HCT116 (cell line): Measurements from ENCODE around the gene PLAC9. TPM values are rescaled to one million over a fixed set of nuclear protein-coding genes. Genes with fewer than 3 reads are reported as not detected.

ENCODE experiments used
- ATAC-seq: fragments of 200-7000 bp; cut with Tn5 transposase; 2 replicates; pipeline ENCODE4 v1.9.1; 2020; ENCODE audit warnings: mild to moderate bottlenecking, moderate library complexity
- BruUV-seq: library from RNA; stranded (reverse); fragments of 400-500 nt; replicated peaks from 2 replicates; lab custom pipeline; 2021; lab: Mats Ljungman, UMichigan
- CTCF ChIA-PET: fragments of 300-600 bp; sonication (Branson Sonifier 250); formaldehyde crosslinking; loops from one replicate; lab custom pipeline; 2021; ENCODE audit warnings: antibody characterized with exemption; lab: Charles Lee
- POLR2A ChIA-PET: fragments of 300-600, 350-600 bp; sonication (Branson Sonifier 250); formaldehyde crosslinking; loops from one replicate; lab custom pipeline; 2021; ENCODE audit warnings: antibody characterized with exemption; lab: Charles Lee
- RAD21 ChIA-PET, 2 experiments: fragments of 300-600 bp; sonication (Branson Sonifier 250); formaldehyde crosslinking; loops; one replicate each; lab custom pipeline; 2023; ENCODE audit warnings: low total read pairs in 2 of 2; ENCODE audit not compliant: uncharacterized antibody in 2 of 2, unreplicated experiment in 2 of 2, low non-redundant PET in 1 of 2; lab: Charles Lee
- DNase-seq: peaks from one replicate; pipeline ENCODE4 v3.0.0-alpha.2; 2010; ENCODE audit warnings: low read depth, low spot score
- H2AFZ ChIP-seq: fragments of 200-600 bp; shearing (Covaris generic), sonication (generic); 2 replicates; pipeline ENCODE4 v1.6.1; 2017; ENCODE audit warnings: low read depth, mixed run types, mixed read lengths, antibody characterized with exemption, low read length; ENCODE audit not compliant: poor library complexity, severe bottlenecking
- H3K27ac ChIP-seq: 2 replicates; pipeline ENCODE4 v1.5.1; 2012; ENCODE audit warnings: low read depth, low read length
- H3K27me3 ChIP-seq: fragments of 200-600 bp; sonication (generic); 2 replicates; pipeline ENCODE4 v1.6.1; 2016; ENCODE audit warnings: mixed run types, low read length, mixed read lengths; ENCODE audit not compliant: insufficient read depth
- H3K36me3 ChIP-seq, 2 experiments: fragments of 200-500 bp in 1 of 2; fragments of 200-600 bp in 1 of 2; sonication (Bioruptor generic) in 1 of 2; sonication (generic) in 1 of 2; 2 replicates each; pipeline versions ENCODE4 v1.5.1 to v1.6.1; 2014 to 2016; ENCODE audit warnings: low read length in 2 of 2, inconsistent platforms in 1 of 2, mixed read lengths in 1 of 2, mixed run types in 1 of 2; ENCODE audit not compliant: insufficient read depth in 2 of 2, control insufficient read depth in 1 of 2
- H3K4me1 ChIP-seq, 2 experiments: fragments of 200-600 bp in 1 of 2; sonication (generic) in 1 of 2; 2 replicates each; pipeline versions ENCODE4 v1.5.1 to v1.6.1; 2012 to 2017; ENCODE audit warnings: low read length in 2 of 2, inconsistent platforms in 1 of 2, mild to moderate bottlenecking in 1 of 2, mixed read lengths in 1 of 2, mixed run types in 1 of 2, moderate library complexity in 1 of 2; ENCODE audit not compliant: insufficient read depth in 2 of 2, control insufficient read depth in 1 of 2
- H3K4me2 ChIP-seq: fragments of 200-600 bp; sonication (generic); 2 replicates; pipeline ENCODE4 v1.6.1; 2017; ENCODE audit warnings: mixed run types, low read length, mixed read lengths
- H3K4me3 ChIP-seq, 2 experiments: fragments of 200-600 bp in 1 of 2; sonication (generic) in 1 of 2; replicated peaks in 1 of 2; 2 replicates each; pipeline ENCODE4 v1.5.1; 2011 to 2016; ENCODE audit warnings: low read length in 2 of 2, control low read depth in 1 of 2, low read depth in 1 of 2, mild to moderate bottlenecking in 1 of 2, mixed read lengths in 1 of 2, mixed run types in 1 of 2
- H3K79me2 ChIP-seq: fragments of 200-600 bp; sonication (generic); 2 replicates; pipeline ENCODE4 v1.6.1; 2017; ENCODE audit warnings: mild to moderate bottlenecking, mixed run types, low read length, moderate library complexity, mixed read lengths; ENCODE audit not compliant: insufficient read depth
- H3K9ac ChIP-seq: fragments of 200-600 bp; sonication (generic); 2 replicates; pipeline ENCODE4 v1.6.1; 2016; ENCODE audit warnings: low read length, mixed read lengths
- H3K9me2 ChIP-seq: fragments of 200-600 bp; sonication (generic), shearing (Covaris generic); 2 replicates; pipeline ENCODE4 v1.6.1; 2017; ENCODE audit warnings: mixed run types, mild to moderate bottlenecking, moderate library complexity; ENCODE audit not compliant: insufficient read depth
- H3K9me3 ChIP-seq, 2 experiments: fragments of 200-500 bp in 1 of 2; fragments of 200-600 bp in 1 of 2; sonication (Bioruptor generic) in 1 of 2; sonication (generic) in 1 of 2; 2 replicates each; pipeline ENCODE4 v1.6.1; 2014 to 2017; ENCODE audit warnings: low read length in 2 of 2, mixed read lengths in 2 of 2, inconsistent platforms in 1 of 2, low read depth in 1 of 2, mild to moderate bottlenecking in 1 of 2, mixed run types in 1 of 2, moderate library complexity in 1 of 2; ENCODE audit not compliant: control insufficient read depth in 1 of 2, insufficient read depth in 1 of 2
- H4K20me1 ChIP-seq: fragments of 200-600 bp; sonication (generic), shearing (Covaris generic); 2 replicates; pipeline ENCODE4 v1.6.1; 2017; ENCODE audit warnings: mixed run types, mild to moderate bottlenecking, moderate library complexity; ENCODE audit not compliant: insufficient read depth
- CBX3 ChIP-seq: IDR thresholded peaks from 2 replicates; pipeline ENCODE4 v1.6.1; 2012; ENCODE audit warnings: low read depth
- CEBPB ChIP-seq: IDR thresholded peaks from 2 replicates; pipeline ENCODE4 v1.6.1; 2012; ENCODE audit warnings: low read depth
- EGR1 ChIP-seq: IDR thresholded peaks from 2 replicates; pipeline ENCODE4 v1.6.1; 2012; ENCODE audit warnings: low read depth
- EZH2phosphoT487 ChIP-seq: fragments of 200-600 bp; IDR thresholded peaks from 2 replicates; pipeline ENCODE4 v1.6.1; 2018; ENCODE audit warnings: antibody characterized with exemption, borderline replicate concordance
- JUND ChIP-seq: IDR thresholded peaks from 2 replicates; pipeline ENCODE4 v1.6.1; 2012
- MAX ChIP-seq: IDR thresholded peaks from 2 replicates; pipeline ENCODE4 v1.6.1; 2012
- RAD21 ChIP-seq: IDR thresholded peaks from 2 replicates; pipeline ENCODE4 v1.6.1; 2012; ENCODE audit warnings: low read depth, mild to moderate bottlenecking
- REST ChIP-seq: IDR thresholded peaks from 2 replicates; pipeline ENCODE4 v1.6.1; 2012; ENCODE audit warnings: low read depth
- SIN3A ChIP-seq: IDR thresholded peaks from 2 replicates; pipeline ENCODE4 v1.6.1; 2012; ENCODE audit warnings: low read depth
- YY1 ChIP-seq: IDR thresholded peaks from 2 replicates; pipeline ENCODE4 v1.6.1; 2011; ENCODE audit warnings: low read length, low read depth, moderate library complexity, mild to moderate bottlenecking; ENCODE audit not compliant: insufficient replicate concordance; ENCODE audit errors: extremely low read depth
- ZFX ChIP-seq: fragments of 450-650 bp; IDR thresholded peaks from 2 replicates; pipeline ENCODE4 v1.6.1; 2017
- ZNF274 ChIP-seq: fragments of 200-500 bp; sonication (Bioruptor generic); IDR thresholded peaks from 2 replicates; pipeline ENCODE4 v1.6.1; 2014; ENCODE audit warnings: mild to moderate bottlenecking, low read depth, low read length, inconsistent platforms
- intact Hi-C: fragments of 100-400 bp; cut with micrococcal nuclease; formaldehyde crosslinking; loops from 2 replicates; pipeline ENCODE4 v1.10.0; 2022
- total RNA-seq: library from RNA; stranded (reverse); gene quantifications from one replicate; pipeline ENCODE4 v1.2.1, GENCODE V29; 2021; ENCODE audit not compliant: unreplicated experiment

PLAC9 gene
- total RNA-seq, 1 experiment from 2014 or later = not detected

- Histone ChIP-seq H2AFZ (no peak overlapping the region), H3K9me3 (no peaks in the 10 kb centered on the region), H3K4me2 (no peak overlapping the region), H3K27me3 (0 out of 2 replicates have a peak, but pooled peaks cover 3% of the 10 kb centered on the region), H4K20me1 (no peaks in the 10 kb centered on the region), H3K27ac (no peak overlapping the region), H3K9ac (no peak overlapping the region)
- CTCF ChIA-PET = no interaction called here
- DNase-seq = no peak
- RAD21 ChIA-PET = no interaction called here
- POLR2A ChIA-PET = no interaction called here
- TF ChIP-seq EGR1 (no peak), REST (no peak), EZH2phosphoT487 (no peak), CEBPB (no peak), ZFX (no peak)
- TF ChIP-seq, all 23 proteins: peak for 0
- no peaks in the 10 kb centered on the region for H3K4me1 ChIP-seq
- no peaks in the 10 kb centered on the region for H3K9me2 ChIP-seq
- no TSS peak for BruUV-seq
- no peaks in the 10 kb centered on the region for H3K79me2 ChIP-seq
- no peaks in the 10 kb centered on the region for H3K36me3 ChIP-seq
- no peak for ATAC-seq
- no peak overlapping the region for H3K4me3 ChIP-seq
- intact Hi-C loops = no loop called here
Measured at GRCh38 chr10:80122746-80123145, 9.8 kb upstream of the PLAC9 start.

- Histone ChIP-seq H3K4me1 (peaks cover 0 to 5% of the 10 kb centered on the region in 2 experiments; a peak in 1 of 4 replicates), H3K4me2 (no peak overlapping the region), H3K27ac (no peak overlapping the region), H3K9me3 (no peaks in the 10 kb centered on the region), H3K36me3 (no peaks in the 10 kb centered on the region), H3K27me3 (no peaks in the 10 kb centered on the region), H3K79me2 (no peaks in the 10 kb centered on the region), H3K9ac (no peak overlapping the region), H2AFZ (no peak overlapping the region), H4K20me1 (no peaks in the 10 kb centered on the region), H3K9me2 (no peaks in the 10 kb centered on the region), H3K4me3 (no peak overlapping the region)
- ATAC-seq = no peak
- DNase-seq = no peak
- intact Hi-C loops = no loop called here
- ChIA-PET POLR2A (no interaction called here), CTCF (no interaction called here), RAD21 (no interaction called here)
- no TSS peak for BruUV-seq
- no peak for TF ChIP-seq CBX3
- TF ChIP-seq MAX = no peak
- no peak for TF ChIP-seq CEBPB
- TF ChIP-seq EGR1 = no peak
- no peak for TF ChIP-seq YY1
- no peak for TF ChIP-seq RAD21
- no peak for TF ChIP-seq ZNF274
- no peak for TF ChIP-seq JUND
- no peak for TF ChIP-seq REST
- no peak for TF ChIP-seq EZH2phosphoT487
- no peak for TF ChIP-seq SIN3A
Measured at GRCh38 chr10:80126876-80127275, 5.7 kb upstream of the PLAC9 start.
